GM18508 (cell line): ENCODE results near the gene RXYLT1.
A peak's percentile ranks its signal among the peaks of the same experiment; 100 is the strongest.
"Not testable (repeated sequence)": the region's sequence is repeated elsewhere in the genome, so short reads cannot be mapped to it uniquely, and the experiment has no call there.

Source experiments
- ATAC-seq: cut with Tn5 transposase; IDR thresholded peaks from one replicate; pipeline ENCODE4 v1.9.1; 2021; ENCODE audit warnings: moderate number of reproducible peaks; ENCODE audit not compliant: insufficient read depth, unreplicated experiment

Gene RXYLT1

GRCh38 chr12:63779498-63780481 is at the start of gene RXYLT1:
RXYLT1 (plus strand) TSS chr12:63779909; CDS start chr12:63779961, 52 bp downstream.
- ATAC-seq, result peak; percentile 79

GRCh38 chr12:63732779-63733178 is 46.9 kb upstream of the RXYLT1 start:
- ATAC-seq, result not testable (repeated sequence)

- not testable (repeated sequence) for ATAC-seq
Observed at GRCh38 chr12:63733585-63733984, 46.1 kb upstream of the RXYLT1 start.

- not testable (repeated sequence) for ATAC-seq
Observed at GRCh38 chr12:63740551-63740950, 39.2 kb upstream of the RXYLT1 start.

GRCh38 chr12:63741431-63741830 is 38.3 kb upstream of the RXYLT1 start:
- not testable (repeated sequence) for ATAC-seq

- not testable (repeated sequence) for ATAC-seq
Observed at GRCh38 chr12:63744110-63744509, 35.6 kb upstream of the RXYLT1 start.

GRCh38 chr12:63746470-63746869 is 33.2 kb upstream of the RXYLT1 start:
- not testable (repeated sequence) for ATAC-seq

- ATAC-seq, result not testable (repeated sequence)
Observed at GRCh38 chr12:63747136-63747535, 32.6 kb upstream of the RXYLT1 start.

GRCh38 chr12:63747553-63747952 is 32.2 kb upstream of the RXYLT1 start:
- no peak for ATAC-seq

- ATAC-seq, result no peak
Observed at GRCh38 chr12:63752283-63752682, 27.4 kb upstream of the RXYLT1 start.

GRCh38 chr12:63752841-63753240 is 26.9 kb upstream of the RXYLT1 start:
- no peak for ATAC-seq

GRCh38 chr12:63753743-63754142 is 26.0 kb upstream of the RXYLT1 start:
- no peak for ATAC-seq

- no peak for ATAC-seq
Observed at GRCh38 chr12:63764481-63764880, 15.2 kb upstream of the RXYLT1 start.

- ATAC-seq, result no peak
Observed at GRCh38 chr12:63766498-63766897, 13.2 kb upstream of the RXYLT1 start.

GRCh38 chr12:63770375-63770774 is 9.3 kb upstream of the RXYLT1 start:
- no peak for ATAC-seq

GRCh38 chr12:63777340-63777739 is 2.4 kb upstream of the RXYLT1 start:
- ATAC-seq, result no peak

GRCh38 chr12:63782466-63782865 is 2.8 kb downstream of the RXYLT1 start:
- ATAC-seq, result no peak

- ATAC-seq, result no peak
Observed at GRCh38 chr12:63787306-63787705, 7.6 kb downstream of the RXYLT1 start.

GRCh38 chr12:63790608-63790945 is 10.9 kb downstream of the RXYLT1 start:
- ATAC-seq, result no peak

GRCh38 chr12:63792338-63792737 is 12.6 kb downstream of the RXYLT1 start:
- ATAC-seq, result no peak

GRCh38 chr12:63795032-63795687 is 15.5 kb downstream of the RXYLT1 start:
- ATAC-seq, result no peak
